Right lobe of liver (tissue), 6 donors: ENCODE data around the gene TSSK2. TPM values are rescaled to one million over a fixed set of nuclear protein-coding genes. Genes with fewer than 3 reads are reported as not detected.

ENCODE experiments used
- ATAC-seq, 4 donors: fragments of 200-7000 bp; cut with Tn5 transposase; one replicate each; pipeline ENCODE4 v1.9.1; 2020; ENCODE audit warnings: mild to moderate bottlenecking in 4 of 4, moderate library complexity in 4 of 4
- DNase-seq, 3 donors: peaks; one replicate each; pipeline ENCODE4 v3.0.0-alpha.2; 2020
- H3K27ac ChIP-seq, 3 donors: fragments of 200-600 bp; one replicate each; pipeline ENCODE4 v1.8.0; 2022
- H3K27me3 ChIP-seq, 2 donors: fragments of 200-600 bp; one replicate each; pipeline ENCODE4 v1.8.0; 2022
- H3K36me3 ChIP-seq, 4 donors: fragments of 200-600 bp; sonication (generic) in 1 of 4; one replicate each; pipeline versions ENCODE4 v1.5.1 to v1.8.0; 2017 to 2022; ENCODE audit warnings: control low read depth in 1 of 4
- H3K4me1 ChIP-seq, 4 donors: fragments of 200-600 bp; sonication (generic) in 1 of 4; one replicate each; pipeline versions ENCODE4 v1.5.1 to v1.8.0; 2017 to 2022; ENCODE audit warnings: control low read depth in 1 of 4
- H3K4me3 ChIP-seq, 3 donors: fragments of 200-600 bp; one replicate each; pipeline ENCODE4 v1.8.0; 2022
- H3K9me3 ChIP-seq, 4 donors: fragments of 200-600 bp; sonication (generic) in 1 of 4; one replicate each; pipeline versions ENCODE4 v1.5.1 to v1.8.0; 2017 to 2022; ENCODE audit warnings: control low read depth in 1 of 4
- CTCF ChIP-seq, 4 donors: fragments of 200-600 bp in 3 of 4; fragments of 450-650 bp in 1 of 4; IDR thresholded peaks; one replicate each; pipeline versions ENCODE4 v1.5.1 to v1.8.0; 2016 to 2022; ENCODE audit warnings: antibody characterized with exemption in 4 of 4, mild to moderate bottlenecking in 2 of 4
- POLR2A ChIP-seq: fragments of 450-650 bp; IDR thresholded peaks from one replicate; pipeline ENCODE4 v1.6.1; 2017; ENCODE audit warnings: antibody characterized with exemption, mild to moderate bottlenecking
- WGBS: methylation state at CpG from one replicate; pipeline ENCODE4 v1.1.6; 2018; ENCODE audit warnings: low coverage, low lambda C conversion rate; ENCODE audit not compliant: insufficient coverage; ENCODE audit errors: missing lambda C conversion rate; 5-methylcytosine and 5-hydroxymethylcytosine counted together
- intact Hi-C, 2 donors: fragments of 100-400 bp; cut with DNase I; formaldehyde crosslinking; loops; one replicate each; pipeline versions ENCODE4 v1.11.2 to v1.14.1; 2022
- total RNA-seq, 6 experiments: library from RNA; depleted of rRNA in 2 of 6; stranded (reverse); fragments of >200 nt in 2 of 6; fragmentation: NEBNext Ultra II Directional in 3 of 6; extraction: Animal tissue kit (Norgen Biotek cat#: 25700) in 3 of 6; gene quantifications; one replicate each; pipeline versions ENCODE4 v1.1.0 to v1.2.4, GENCODE V29; 2016 to 2023
- donor health status: DM: no; HTN: yes; CAD: no.
- donor health status: DM: no; HTN: no; CAD: no.
- donor health status: DM: no; HTN: no; CAD: no.
- donor health status: DM: no; HTN: yes; CAD: no.
- donor health status: DM: no; HTN: yes; CAD: no.

The TSSK2 gene
- total RNA-seq, 6 experiments from 2014 or later = not detected

GRCh38 chr22:19166421-19166820 lies 35.3 kb downstream of the TSSK2 start:
- no peak overlapping the region for H3K4me3 ChIP-seq
- DNase-seq (no peak), ATAC-seq (no peak)
- peaks cover 0 to 9% (median 0%) of the 10 kb centered on the region in 4 donors for H3K4me1 ChIP-seq
- no peak overlapping the region for H3K27ac ChIP-seq
- intact Hi-C loops = no loop called here
- H3K36me3 ChIP-seq = no peaks in the 10 kb centered on the region
- TF ChIP-seq POLR2A (no peak), CTCF (IDR thresholded peaks at IDR 0.05) (no peak)
- no peaks in the 10 kb centered on the region for H3K9me3 ChIP-seq
- peaks cover 0 to 5% of the 10 kb centered on the region in 2 donors for H3K27me3 ChIP-seq
- WGBS = 76% methylated on average over 6 of the region's 8 CpGs

DNA sequence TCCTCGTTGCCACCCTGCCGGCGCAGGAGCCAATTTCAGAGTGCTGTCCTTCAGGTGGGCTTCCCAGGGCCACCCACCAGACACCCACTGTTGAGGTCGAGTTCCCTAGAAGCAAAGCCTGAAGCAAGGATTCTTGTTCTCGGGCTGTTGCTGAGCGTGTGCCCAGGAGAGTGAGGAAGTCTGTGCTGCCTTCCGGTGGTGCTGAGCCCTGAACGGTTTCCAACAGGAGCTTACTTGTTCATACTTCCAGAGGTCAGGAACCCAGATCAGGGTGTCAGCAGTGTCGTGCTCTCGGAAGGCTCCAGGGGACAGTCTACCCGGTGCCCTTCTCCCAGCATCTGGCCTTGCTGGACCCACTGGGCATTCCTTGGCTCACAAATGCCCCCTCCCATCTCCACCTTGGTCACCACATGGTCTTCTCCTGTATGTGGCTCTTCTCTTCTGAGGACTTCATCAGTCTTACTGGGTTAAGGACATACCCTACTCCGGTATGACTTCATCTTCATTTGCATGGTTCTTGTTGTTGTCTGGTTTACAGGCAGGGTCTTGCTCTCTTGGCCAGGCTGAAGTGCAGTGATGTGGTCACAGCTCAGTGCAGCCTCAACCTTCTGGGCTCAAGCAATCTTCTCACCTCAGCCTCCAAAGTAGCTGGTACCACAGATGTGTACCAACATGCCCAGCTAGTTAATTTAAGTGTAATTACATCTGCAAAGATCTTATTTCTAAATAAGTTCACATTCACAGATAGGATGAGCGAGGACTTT lies 36.2 kb downstream of the TSSK2 start:
- Histone ChIP-seq H3K4me3 (no peak overlapping the region), H3K36me3 (no peaks in the 10 kb centered on the region), H3K27ac (no peak overlapping the region), H3K4me1 (peaks cover 0 to 12% (median under 1%) of the 10 kb centered on the region in 4 donors), H3K27me3 (peaks cover 0 to 5% of the 10 kb centered on the region in 2 donors), H3K9me3 (no peaks in the 10 kb centered on the region)
- intact Hi-C loops = no loop called here
- DNase-seq (no peak), ATAC-seq (no peak)
- WGBS = 53% methylated on average over 2 of the region's 13 CpGs
- TF ChIP-seq POLR2A = no peak
- no peak for TF ChIP-seq CTCF (IDR thresholded peaks at IDR 0.05)

DNA sequence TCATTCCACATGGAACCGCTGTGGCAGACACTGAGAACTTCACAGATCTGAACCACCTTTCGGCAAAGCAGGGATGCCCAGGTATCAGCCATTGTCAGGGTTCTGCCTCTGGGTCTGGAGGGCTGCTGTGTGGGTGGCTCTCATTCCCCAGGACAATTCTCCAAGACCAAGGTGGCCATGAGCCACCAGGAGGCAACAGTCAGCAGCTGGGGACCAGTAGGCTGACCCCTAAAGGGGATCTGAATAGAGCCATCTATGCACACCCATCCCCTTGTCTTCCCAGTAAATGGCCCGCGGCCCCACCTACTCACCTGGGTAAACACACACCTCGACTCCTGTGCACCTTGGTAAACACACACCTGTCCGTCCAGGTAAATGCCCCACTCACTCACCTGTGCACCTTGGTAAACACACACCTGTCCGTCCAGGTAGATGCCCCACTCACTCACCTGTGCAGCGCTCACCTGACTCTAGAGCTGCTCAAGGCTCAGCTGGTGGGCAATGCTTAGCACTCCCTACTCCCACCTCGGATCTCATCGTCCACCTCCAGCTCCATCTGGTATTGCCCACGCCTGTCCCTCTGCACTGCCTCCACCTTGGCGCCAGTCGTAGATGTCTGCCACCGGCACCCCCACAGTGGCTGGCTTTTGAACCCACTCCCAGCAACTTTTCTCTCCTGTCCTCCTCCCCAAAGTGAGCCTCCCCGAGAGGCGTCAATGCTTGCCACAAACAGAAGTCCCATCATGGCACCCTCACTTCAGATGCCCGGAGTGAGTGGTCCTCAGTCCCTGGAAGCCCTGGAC lies 37.2 kb downstream of the TSSK2 start:
- peak in 1 of 3 donors; percentile 35 for DNase-seq
- WGBS = 67% methylated on average over 7 of the region's 17 CpGs
- peaks cover 0 to 22% (median 5%) of the 10 kb centered on the region in 4 donors for H3K4me1 ChIP-seq
- no peak overlapping the region for H3K4me3 ChIP-seq
- H3K27ac ChIP-seq = no peak overlapping the region
- H3K9me3 ChIP-seq = no peaks in the 10 kb centered on the region
- peaks cover 0 to 5% of the 10 kb centered on the region in 2 donors for H3K27me3 ChIP-seq
- intact Hi-C loops = no loop called here
- no peaks in the 10 kb centered on the region for H3K36me3 ChIP-seq
- ATAC-seq = no peak
- TF ChIP-seq CTCF (IDR thresholded peaks at IDR 0.05) (no peak), POLR2A (no peak)

GRCh38 chr22:19169002-19169946 lies 38.2 kb downstream of the TSSK2 start:
- H3K4me3 ChIP-seq = peak overlapping the region in 1 of 3 donors; percentile 26
- peaks cover 0 to 5% of the 10 kb centered on the region in 2 donors for H3K27me3 ChIP-seq
- DNase-seq = peak in 1 of 3 donors; percentile 42
- peaks cover 0 to 32% (median 7%) of the 10 kb centered on the region in 4 donors for H3K4me1 ChIP-seq
- no peaks in the 10 kb centered on the region for H3K36me3 ChIP-seq
- H3K9me3 ChIP-seq = no peaks in the 10 kb centered on the region
- no peak overlapping the region for H3K27ac ChIP-seq
- WGBS = 6% methylated on average over 24 of the region's 58 CpGs
- no peak for ATAC-seq
- intact Hi-C loops = no loop called here
- TF ChIP-seq CTCF (IDR thresholded peaks at IDR 0.05) = no peak
- TF ChIP-seq POLR2A = no peak
